Activated CD8-positive, alpha-beta memory T cell treated with anti-CD3 and anti-CD28 coated beads for 24 hours (primary cell): Measurements from ENCODE around the gene SLC16A2.

Source experiments
- DNase-seq: peaks from one replicate; pipeline ENCODE4 v3.0.0-alpha.2; 2020

Gene SLC16A2

GRCh38 chrX:74545880-74546523, 124.7 kb downstream of the SLC16A2 start:
- no peak for DNase-seq

DNA sequence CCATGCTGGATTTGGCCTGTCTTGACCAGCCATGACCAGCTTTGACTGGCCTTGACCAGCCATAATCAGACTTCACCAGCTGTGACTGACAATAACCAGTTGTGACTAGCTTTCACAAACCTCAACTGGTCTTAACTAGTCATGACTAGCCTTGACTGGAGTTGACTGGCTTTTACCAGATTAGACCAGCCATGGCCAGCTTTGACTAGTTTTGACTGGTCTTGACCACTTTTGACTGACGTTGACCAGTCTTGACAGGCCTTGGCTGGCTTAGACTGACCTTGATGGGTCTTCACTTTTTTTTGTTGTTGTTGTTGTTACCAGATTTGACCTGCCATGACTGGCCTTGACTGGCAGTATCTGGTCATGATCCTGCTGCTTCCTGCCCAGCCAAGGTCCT, 125.7 kb downstream of the SLC16A2 start:
- no peak for DNase-seq

- DNase-seq = peak; percentile 96
These were observed 129.1 kb downstream of the SLC16A2 start for GRCh38 chrX:74550295-74550802.

- no peak for DNase-seq
These were observed 130.6 kb downstream of the SLC16A2 start for GRCh38 chrX:74551934-74552333.

- DNase-seq = no peak
These were observed 136.1 kb downstream of the SLC16A2 start for GRCh38 chrX:74557378-74557777.

DNA sequence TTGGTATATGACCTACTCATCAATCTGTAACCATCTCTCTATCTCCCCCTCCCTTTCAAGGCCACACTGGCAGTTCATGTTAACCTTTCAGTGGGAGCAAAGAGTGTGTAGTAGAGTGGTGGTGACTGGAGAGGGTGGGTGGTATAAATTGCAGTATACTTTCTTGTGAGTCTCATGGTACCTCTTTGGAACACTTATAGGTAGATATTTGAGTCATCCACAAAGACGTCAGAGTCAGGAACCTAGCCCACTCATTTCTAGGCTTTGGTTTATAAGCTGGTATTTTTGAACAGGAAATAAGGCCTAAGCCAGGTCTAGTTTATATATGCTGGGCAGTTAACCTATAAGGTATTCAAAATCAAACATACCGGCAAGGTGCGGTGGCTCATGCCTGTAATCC, 156.8 kb downstream of the SLC16A2 start:
- no peak for DNase-seq

- no peak for DNase-seq
These were observed 158.4 kb downstream of the SLC16A2 start for GRCh38 chrX:74579597-74580198.
